Measurements from ENCODE around the gene SEPHS2.

- no peak for TF ChIP-seq EZH2 (IDR thresholded peaks at IDR 0.05; ENCODE audit: borderline replicate concordance, insufficient read depth, low read length, poor library complexity, severe bottlenecking)
- TF ChIP-seq, protein P1, sequence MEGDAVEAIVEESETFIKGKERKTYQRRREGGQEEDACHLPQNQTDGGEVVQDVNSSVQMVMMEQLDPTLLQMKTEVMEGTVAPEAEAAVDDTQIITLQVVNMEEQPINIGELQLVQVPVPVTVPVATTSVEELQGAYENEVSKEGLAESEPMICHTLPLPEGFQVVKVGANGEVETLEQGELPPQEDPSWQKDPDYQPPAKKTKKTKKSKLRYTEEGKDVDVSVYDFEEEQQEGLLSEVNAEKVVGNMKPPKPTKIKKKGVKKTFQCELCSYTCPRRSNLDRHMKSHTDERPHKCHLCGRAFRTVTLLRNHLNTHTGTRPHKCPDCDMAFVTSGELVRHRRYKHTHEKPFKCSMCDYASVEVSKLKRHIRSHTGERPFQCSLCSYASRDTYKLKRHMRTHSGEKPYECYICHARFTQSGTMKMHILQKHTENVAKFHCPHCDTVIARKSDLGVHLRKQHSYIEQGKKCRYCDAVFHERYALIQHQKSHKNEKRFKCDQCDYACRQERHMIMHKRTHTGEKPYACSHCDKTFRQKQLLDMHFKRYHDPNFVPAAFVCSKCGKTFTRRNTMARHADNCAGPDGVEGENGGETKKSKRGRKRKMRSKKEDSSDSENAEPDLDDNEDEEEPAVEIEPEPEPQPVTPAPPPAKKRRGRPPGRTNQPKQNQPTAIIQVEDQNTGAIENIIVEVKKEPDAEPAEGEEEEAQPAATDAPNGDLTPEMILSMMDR (IDR thresholded peaks at IDR 0.05; ENCODE audit: poor library complexity, severe bottlenecking) = no peak
- no peak for TF ChIP-seq REST (IDR thresholded peaks at IDR 0.05; ENCODE audit: borderline replicate concordance)
- TF ChIP-seq EP300 (conservative IDR thresholded peaks at IDR 0.05; ENCODE audit: poor library complexity, severe bottlenecking) = no peak
These were observed 46.1 kb downstream of the SEPHS2 start for GRCh38 chr16:30399435-30400186.
